H9 (cell line): ENCODE measurements around the gene DGKE. TPM values are rescaled to one million over a fixed set of nuclear protein-coding genes. Genes with fewer than 3 reads are reported as not detected.

Experiments
- DNase-seq: peaks from one replicate; pipeline ENCODE4 v3.0.0-alpha.2; 2017
- H2AFZ ChIP-seq: one replicate; pipeline ENCODE4 v1.6.1; 2013; ENCODE audit warnings: mild to moderate bottlenecking, low read length, control low read depth, moderate library complexity
- H2AK5ac ChIP-seq: 2 replicates; pipeline ENCODE4 v1.6.1; 2013; ENCODE audit warnings: low read length, control low read depth, mixed read lengths; ENCODE audit not compliant: insufficient read length
- H2BK120ac ChIP-seq: one replicate; pipeline ENCODE4 v1.6.1; 2013; ENCODE audit warnings: low read depth, mild to moderate bottlenecking, low read length, control low read depth, inconsistent platforms; ENCODE audit not compliant: poor library complexity, severe bottlenecking
- H2BK12ac ChIP-seq: 2 replicates; pipeline ENCODE4 v1.6.1; 2013; ENCODE audit warnings: low read length, control low read depth, mixed read lengths, low read depth; ENCODE audit not compliant: insufficient read length
- H2BK15ac ChIP-seq: 2 replicates; pipeline ENCODE4 v1.6.1; 2013; ENCODE audit warnings: low read depth, low read length, control low read depth
- H2BK20ac ChIP-seq: one replicate; pipeline ENCODE4 v1.6.1; 2013; ENCODE audit warnings: low read depth, mild to moderate bottlenecking, low read length, control low read depth, inconsistent platforms; ENCODE audit not compliant: poor library complexity, severe bottlenecking
- H2BK5ac ChIP-seq: 2 replicates; pipeline ENCODE4 v1.6.1; 2013; ENCODE audit warnings: low read length, control low read depth, mixed read lengths; ENCODE audit not compliant: insufficient read length
- H3K14ac ChIP-seq: 2 replicates; pipeline ENCODE4 v1.6.1; 2013; ENCODE audit warnings: low read length, control low read depth; ENCODE audit not compliant: insufficient read depth
- H3K18ac ChIP-seq: 2 replicates; pipeline ENCODE4 v1.6.1; 2013; ENCODE audit warnings: low read depth, mild to moderate bottlenecking, mixed read lengths, low read length, control low read depth; ENCODE audit not compliant: insufficient read length
- H3K23ac ChIP-seq: 2 replicates; pipeline ENCODE4 v1.6.1; 2013; ENCODE audit warnings: low read length, control low read depth, mixed read lengths, low read depth; ENCODE audit not compliant: insufficient read length
- H3K23me2 ChIP-seq: 2 replicates; pipeline ENCODE4 v1.6.1; 2013; ENCODE audit warnings: low read depth, mild to moderate bottlenecking, mixed read lengths, low read length, control low read depth; ENCODE audit not compliant: insufficient read length, poor library complexity, severe bottlenecking
- H3K27ac ChIP-seq: 2 replicates; pipeline ENCODE4 v1.5.1; 2013; ENCODE audit warnings: low read length, control low read depth, mixed read lengths, low read depth; ENCODE audit not compliant: insufficient read length
- H3K27me3 ChIP-seq: 2 replicates; pipeline ENCODE4 v1.6.1; 2013; ENCODE audit warnings: low read length, control low read depth, inconsistent platforms; ENCODE audit not compliant: insufficient read depth
- H3K4ac ChIP-seq: 2 replicates; pipeline ENCODE4 v1.6.1; 2013; ENCODE audit warnings: low read depth, mild to moderate bottlenecking, control low read depth, inconsistent platforms, low read length, moderate library complexity
- H3K4me1 ChIP-seq: 2 replicates; pipeline ENCODE4 v1.6.1; 2013; ENCODE audit warnings: low read length, control low read depth, inconsistent platforms; ENCODE audit not compliant: insufficient read depth
- H3K4me2 ChIP-seq: 2 replicates; pipeline ENCODE4 v1.6.1; 2013; ENCODE audit warnings: low read length, control low read depth, mixed read lengths; ENCODE audit not compliant: insufficient read length, insufficient read depth
- H3K56ac ChIP-seq: 2 replicates; pipeline ENCODE4 v1.6.1; 2013; ENCODE audit warnings: low read depth, mild to moderate bottlenecking, mixed read lengths, low read length, control low read depth; ENCODE audit not compliant: insufficient read length
- H3K79me1 ChIP-seq: 2 replicates; pipeline ENCODE4 v1.6.1; 2013; ENCODE audit warnings: low read depth, mild to moderate bottlenecking, moderate library complexity, low read length, control low read depth, inconsistent platforms; ENCODE audit not compliant: insufficient read depth, poor library complexity, severe bottlenecking
- H3K79me2 ChIP-seq: 2 replicates; pipeline ENCODE4 v1.6.1; 2013; ENCODE audit warnings: low read length, control low read depth, inconsistent platforms; ENCODE audit not compliant: insufficient read depth
- H3K9ac ChIP-seq: 2 replicates; pipeline ENCODE4 v1.6.1; 2013; ENCODE audit warnings: low read length, control low read depth, mixed read lengths; ENCODE audit not compliant: insufficient read length; ENCODE audit errors: extremely low read depth
- H3K9me3 ChIP-seq: one replicate; pipeline ENCODE4 v1.6.1; 2013; ENCODE audit warnings: low read depth, low read length, inconsistent platforms; ENCODE audit not compliant: control insufficient read depth
- H3T11ph ChIP-seq: one replicate; pipeline ENCODE4 v1.6.1; 2013; ENCODE audit warnings: mild to moderate bottlenecking, low read length, control low read depth, inconsistent platforms
- H4K20me1 ChIP-seq: one replicate; pipeline ENCODE4 v1.6.1; 2013; ENCODE audit not compliant: control insufficient read depth, insufficient read length, insufficient read depth
- H4K5ac ChIP-seq: 2 replicates; pipeline ENCODE4 v1.6.1; 2013; ENCODE audit warnings: low read depth, mild to moderate bottlenecking, mixed read lengths, low read length, control low read depth; ENCODE audit not compliant: insufficient read length
- H4K8ac ChIP-seq: replicated peaks from 2 replicates; pipeline ENCODE4 v1.6.1; 2013; ENCODE audit warnings: low read length, control low read depth, mixed read lengths, low read depth; ENCODE audit not compliant: insufficient read length
- H4K91ac ChIP-seq: 2 replicates; pipeline ENCODE4 v1.6.1; 2013; ENCODE audit warnings: low read depth, mild to moderate bottlenecking, moderate library complexity, mixed read lengths, low read length, control low read depth; ENCODE audit not compliant: insufficient read length
- H3K27ac Mint-ChIP-seq, 3 experiments: 2 replicates in 2 of 3; 3 replicates in 1 of 3; pipeline ENCODE4 v1.8.0; 2020 to 2021; ENCODE audit warnings: mixed read lengths in 3 of 3, mild to moderate bottlenecking in 1 of 3, moderate library complexity in 1 of 3
- H3K27me3 Mint-ChIP-seq: 2 replicates; pipeline ENCODE4 v1.8.0; 2021; ENCODE audit warnings: low read depth, mild to moderate bottlenecking, moderate library complexity, mixed read lengths
- H3K36me3 Mint-ChIP-seq, 3 experiments: 2 replicates in 2 of 3; 3 replicates in 1 of 3; pipeline ENCODE4 v1.8.0; 2020 to 2021; ENCODE audit warnings: low read depth in 3 of 3, mixed read lengths in 3 of 3; ENCODE audit not compliant: insufficient read depth in 1 of 3
- H3K4me1 Mint-ChIP-seq, 2 experiments: 2 replicates each; pipeline ENCODE4 v1.8.0; 2020; ENCODE audit warnings: mixed read lengths in 2 of 2
- H3K4me3 Mint-ChIP-seq, 2 experiments: 2 replicates in 1 of 2; 3 replicates in 1 of 2; pipeline ENCODE4 v1.8.0; 2020 to 2021; ENCODE audit warnings: mild to moderate bottlenecking in 2 of 2, mixed read lengths in 2 of 2, moderate library complexity in 1 of 2
- H3K9me3 Mint-ChIP-seq, 2 experiments: 2 replicates in 1 of 2; 3 replicates in 1 of 2; pipeline ENCODE4 v1.8.0; 2020; ENCODE audit warnings: mild to moderate bottlenecking in 2 of 2, mixed read lengths in 2 of 2, moderate library complexity in 1 of 2
- WGBS: extraction: QIAGEN DNeasy Blood & Tissue Kit; methylation state at CpG from one replicate; pipeline ENCODE4 v1.1.7; 2013; ENCODE audit warnings: missing lambda C conversion rate, low lambda C conversion rate, mixed read lengths; ENCODE audit not compliant: insufficient read length; ENCODE audit errors: extremely low coverage; 5-methylcytosine and 5-hydroxymethylcytosine counted together
- total RNA-seq: library from RNA; stranded (reverse); gene quantifications from 2 replicates; pipeline ENCODE4 v1.2.1, GENCODE V29; 2021
- TF ChIP-seq, protein P1 (sequence below): fragments of 200-600 bp; sonication (generic); conservative IDR thresholded peaks from 3 replicates; pipeline ENCODE4 v1.8.0; 2021; ENCODE audit warnings: antibody characterized with exemption, mild to moderate bottlenecking

The DGKE gene
- total RNA-seq, 1 experiment from 2014 or later: 4.9 TPM

DNA sequence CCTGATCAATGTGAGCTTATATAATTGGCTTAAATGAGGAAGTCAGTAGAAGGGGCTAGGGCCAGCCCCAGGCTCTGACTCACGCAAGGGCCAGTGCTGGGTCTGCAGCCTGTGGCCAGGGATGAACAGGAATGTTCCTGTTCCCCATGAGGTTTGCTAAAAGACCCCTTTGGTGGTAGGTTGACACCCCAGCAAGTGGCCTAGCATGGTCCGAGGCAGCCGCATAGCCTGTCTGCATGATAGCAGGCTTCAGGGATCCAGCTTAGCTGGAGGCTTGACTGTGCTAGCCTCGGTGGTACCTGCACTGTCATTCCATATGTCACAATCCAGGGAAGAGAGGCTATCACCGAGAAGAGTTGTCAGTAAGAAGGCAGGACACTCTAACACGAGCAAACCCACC is 56.4 kb downstream of the DGKE start:
- Histone ChIP-seq H3K56ac (no peak overlapping the region), H4K91ac (no peak overlapping the region), H2BK20ac (no peak overlapping the region), H4K20me1 (no peaks in the 10 kb centered on the region), H3K18ac (no peak overlapping the region), H2AK5ac (no peak overlapping the region), H3T11ph (no peak overlapping the region), H2AFZ (no peak overlapping the region), H3K4me2 (no peak overlapping the region), H2BK5ac (no peak overlapping the region), H2BK120ac (no peak overlapping the region), H3K23me2 (no peaks in the 10 kb centered on the region), H3K4me1 (no peaks in the 10 kb centered on the region), H3K27ac (no peak overlapping the region), H4K8ac (no peak overlapping the region), H2BK12ac (no peak overlapping the region), H3K79me1 (no peaks in the 10 kb centered on the region), H3K27me3 (no peaks in the 10 kb centered on the region), H3K14ac (no peak overlapping the region), H3K79me2 (no peaks in the 10 kb centered on the region), H3K9ac (no peak overlapping the region), H4K5ac (no peak overlapping the region), H3K23ac (no peak overlapping the region), H3K4ac (no peak overlapping the region), H2BK15ac (no peak overlapping the region), H3K9me3 (peaks cover 12% of the 10 kb centered on the region)
- TF ChIP-seq, protein P1, sequence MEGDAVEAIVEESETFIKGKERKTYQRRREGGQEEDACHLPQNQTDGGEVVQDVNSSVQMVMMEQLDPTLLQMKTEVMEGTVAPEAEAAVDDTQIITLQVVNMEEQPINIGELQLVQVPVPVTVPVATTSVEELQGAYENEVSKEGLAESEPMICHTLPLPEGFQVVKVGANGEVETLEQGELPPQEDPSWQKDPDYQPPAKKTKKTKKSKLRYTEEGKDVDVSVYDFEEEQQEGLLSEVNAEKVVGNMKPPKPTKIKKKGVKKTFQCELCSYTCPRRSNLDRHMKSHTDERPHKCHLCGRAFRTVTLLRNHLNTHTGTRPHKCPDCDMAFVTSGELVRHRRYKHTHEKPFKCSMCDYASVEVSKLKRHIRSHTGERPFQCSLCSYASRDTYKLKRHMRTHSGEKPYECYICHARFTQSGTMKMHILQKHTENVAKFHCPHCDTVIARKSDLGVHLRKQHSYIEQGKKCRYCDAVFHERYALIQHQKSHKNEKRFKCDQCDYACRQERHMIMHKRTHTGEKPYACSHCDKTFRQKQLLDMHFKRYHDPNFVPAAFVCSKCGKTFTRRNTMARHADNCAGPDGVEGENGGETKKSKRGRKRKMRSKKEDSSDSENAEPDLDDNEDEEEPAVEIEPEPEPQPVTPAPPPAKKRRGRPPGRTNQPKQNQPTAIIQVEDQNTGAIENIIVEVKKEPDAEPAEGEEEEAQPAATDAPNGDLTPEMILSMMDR: no peak
- Mint-ChIP-seq H3K4me1 (peaks cover 12 to 23% of the 10 kb centered on the region in 2 experiments), H3K27ac (no peak overlapping the region), H3K4me3 (no peak overlapping the region), H3K9me3 (peaks cover 17 to 26% of the 10 kb centered on the region in 2 experiments), H3K27me3 (no peaks in the 10 kb centered on the region), H3K36me3 (peaks cover 50 to 86% (median 54%) of the 10 kb centered on the region in 3 experiments)
- DNase-seq: no peak
- WGBS: no CpG with 5 or more reads among the region's 6 CpGs
